ENCODE measurements around the gene ADAT3. TPM values are rescaled to one million over a fixed set of nuclear protein-coding genes. Genes with fewer than 3 reads are reported as not detected.

ADAT3 gene
- total RNA-seq, 1 donor from 2014 or later = 8.4 TPM

- H3K27me3 Mint-ChIP-seq (ENCODE audit: insufficient read depth) = no peaks in the 10 kb centered on the region
- peaks cover 5% of the 10 kb centered on the region for H3K4me1 Mint-ChIP-seq (ENCODE audit: low read depth)
- H3K27ac Mint-ChIP-seq = no peak overlapping the region
- no peak overlapping the region for H3K4me3 Mint-ChIP-seq
- H3K9me3 Mint-ChIP-seq = no peaks in the 10 kb centered on the region
- peaks cover 1% of the 10 kb centered on the region for H3K36me3 Mint-ChIP-seq (ENCODE audit: low read depth)
- no peak for DNase-seq (ENCODE audit: low spot score)
- intact Hi-C loops (cut with micrococcal nuclease) = no loop called here
Observed at GRCh38 chr19:1914826-1915341, 9.7 kb downstream of the ADAT3 start.

DNA sequence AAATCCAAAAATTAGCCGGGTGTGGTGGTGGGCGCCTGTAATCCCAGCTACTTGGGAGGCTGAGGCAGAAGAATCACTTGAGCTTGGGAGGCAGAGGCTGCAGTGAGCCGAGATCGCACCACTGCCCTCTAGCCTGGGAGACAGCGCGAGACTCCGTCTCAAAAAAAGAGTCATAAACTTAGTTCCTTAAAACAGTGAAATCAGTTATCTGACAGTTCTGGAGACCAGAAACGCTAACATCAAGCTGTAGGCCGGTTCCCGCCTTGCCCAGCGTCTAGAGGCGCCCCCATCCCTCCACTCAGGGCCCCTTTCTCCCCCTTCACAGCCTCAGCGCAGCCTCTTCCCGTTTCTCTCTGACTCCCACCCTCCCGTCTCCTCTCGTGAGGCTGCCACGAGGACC, 11.9 kb downstream of the ADAT3 start:
- Mint-ChIP-seq H3K36me3 (ENCODE audit: low read depth) (peaks cover 6% of the 10 kb centered on the region), H3K9me3 (no peaks in the 10 kb centered on the region), H3K4me1 (ENCODE audit: low read depth) (no peaks in the 10 kb centered on the region), H3K27ac (no peak overlapping the region), H3K4me3 (no peak overlapping the region), H3K27me3 (ENCODE audit: insufficient read depth) (no peaks in the 10 kb centered on the region)
- intact Hi-C loops (cut with micrococcal nuclease) = no loop called here
- no peak for DNase-seq (ENCODE audit: low spot score)

DNA sequence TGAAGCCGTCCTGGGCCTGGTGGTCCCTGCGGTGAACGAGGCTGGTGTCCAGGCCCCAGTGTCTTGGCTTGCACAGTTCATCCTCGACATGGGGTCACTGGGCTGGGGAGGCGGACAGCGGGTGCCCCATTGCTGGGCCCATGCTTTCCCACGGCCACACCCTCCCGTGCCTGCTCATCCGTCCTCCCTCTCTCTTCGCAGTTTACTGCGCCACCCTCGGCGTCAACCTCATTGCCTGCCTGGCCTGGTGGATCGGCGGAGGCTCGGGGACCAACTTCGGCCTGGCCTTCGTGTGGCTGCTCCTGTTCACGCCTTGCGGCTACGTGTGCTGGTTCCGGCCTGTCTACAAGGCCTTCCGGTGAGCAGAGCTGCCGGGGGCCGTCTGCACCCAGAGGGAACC, 12.7 kb downstream of the ADAT3 start:
- Mint-ChIP-seq H3K27ac (no peak overlapping the region), H3K4me1 (ENCODE audit: low read depth) (peaks cover under 1% of the 10 kb centered on the region), H3K27me3 (ENCODE audit: insufficient read depth) (no peaks in the 10 kb centered on the region), H3K36me3 (ENCODE audit: low read depth) (peaks cover 6% of the 10 kb centered on the region), H3K9me3 (no peaks in the 10 kb centered on the region), H3K4me3 (no peak overlapping the region)
- intact Hi-C loops (cut with micrococcal nuclease) = no loop called here
- DNase-seq (ENCODE audit: low spot score) = no peak

DNA sequence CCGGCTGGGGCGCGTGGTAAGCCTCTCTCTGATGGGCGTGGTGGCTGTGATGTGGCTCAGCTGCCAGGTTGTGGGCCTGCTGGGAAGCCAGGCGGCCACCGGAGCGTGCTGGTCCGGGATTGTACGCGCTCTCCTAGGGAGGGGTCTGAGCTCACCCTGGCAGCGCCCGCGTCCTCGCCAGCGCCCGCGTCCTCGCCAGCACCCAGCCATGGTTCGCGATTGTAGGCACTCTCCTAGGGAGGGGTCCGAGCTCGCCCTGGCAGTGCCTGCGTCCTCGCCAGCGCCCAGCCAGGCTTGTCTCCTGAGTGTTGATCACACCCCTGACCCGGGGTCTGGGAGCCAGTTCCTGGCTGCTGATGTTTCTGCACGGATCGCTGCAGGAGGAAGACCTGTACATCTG, 13.8 kb downstream of the ADAT3 start:
- intact Hi-C loops (cut with micrococcal nuclease) = no loop called here
- no peak overlapping the region for H3K4me3 Mint-ChIP-seq
- peaks cover 6% of the 10 kb centered on the region for H3K36me3 Mint-ChIP-seq (ENCODE audit: low read depth)
- H3K27me3 Mint-ChIP-seq (ENCODE audit: insufficient read depth) = no peaks in the 10 kb centered on the region
- DNase-seq (ENCODE audit: low spot score) = no peak
- H3K4me1 Mint-ChIP-seq (ENCODE audit: low read depth) = peaks cover 5% of the 10 kb centered on the region
- H3K27ac Mint-ChIP-seq = no peak overlapping the region
- no peaks in the 10 kb centered on the region for H3K9me3 Mint-ChIP-seq

DNA sequence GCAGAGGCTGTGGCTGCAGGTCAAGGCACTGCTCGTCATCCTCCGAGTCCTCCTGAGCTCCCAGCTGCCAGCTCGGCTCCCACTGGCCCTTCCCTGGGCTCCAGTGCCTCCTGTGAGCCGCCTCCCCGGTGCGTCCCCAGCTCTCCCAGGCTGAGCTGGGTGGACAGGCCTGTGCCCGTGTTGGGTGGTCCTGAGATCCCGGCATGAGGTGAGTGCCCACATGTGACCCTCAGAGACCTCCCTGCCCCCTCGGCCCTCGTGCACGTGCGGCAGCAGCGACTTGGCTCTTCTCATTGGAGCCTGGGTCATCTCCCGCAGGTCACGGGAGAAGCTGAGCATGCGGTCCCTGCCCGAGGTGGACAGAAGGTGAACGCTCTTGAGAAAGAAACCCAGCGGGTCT, 15.4 kb downstream of the ADAT3 start:
- H3K27ac Mint-ChIP-seq = no peak overlapping the region
- DNase-seq (ENCODE audit: low spot score) = no peak
- H3K4me1 Mint-ChIP-seq (ENCODE audit: low read depth) = peaks cover 5% of the 10 kb centered on the region
- H3K9me3 Mint-ChIP-seq = no peaks in the 10 kb centered on the region
- H3K27me3 Mint-ChIP-seq (ENCODE audit: insufficient read depth) = no peaks in the 10 kb centered on the region
- no peak overlapping the region for H3K4me3 Mint-ChIP-seq
- peaks cover 6% of the 10 kb centered on the region for H3K36me3 Mint-ChIP-seq (ENCODE audit: low read depth)
- intact Hi-C loops (cut with micrococcal nuclease) = no loop called here

- H3K9me3 Mint-ChIP-seq = no peaks in the 10 kb centered on the region
- intact Hi-C loops (cut with micrococcal nuclease) = no loop called here
- no peak overlapping the region for H3K27ac Mint-ChIP-seq
- H3K36me3 Mint-ChIP-seq (ENCODE audit: low read depth) = peaks cover 6% of the 10 kb centered on the region
- no peak for DNase-seq (ENCODE audit: low spot score)
- no peaks in the 10 kb centered on the region for H3K27me3 Mint-ChIP-seq (ENCODE audit: insufficient read depth)
- H3K4me1 Mint-ChIP-seq (ENCODE audit: low read depth) = peaks cover 5% of the 10 kb centered on the region
- H3K4me3 Mint-ChIP-seq = no peak overlapping the region
Observed at GRCh38 chr19:1921326-1921725, 16.1 kb downstream of the ADAT3 start.

DNA sequence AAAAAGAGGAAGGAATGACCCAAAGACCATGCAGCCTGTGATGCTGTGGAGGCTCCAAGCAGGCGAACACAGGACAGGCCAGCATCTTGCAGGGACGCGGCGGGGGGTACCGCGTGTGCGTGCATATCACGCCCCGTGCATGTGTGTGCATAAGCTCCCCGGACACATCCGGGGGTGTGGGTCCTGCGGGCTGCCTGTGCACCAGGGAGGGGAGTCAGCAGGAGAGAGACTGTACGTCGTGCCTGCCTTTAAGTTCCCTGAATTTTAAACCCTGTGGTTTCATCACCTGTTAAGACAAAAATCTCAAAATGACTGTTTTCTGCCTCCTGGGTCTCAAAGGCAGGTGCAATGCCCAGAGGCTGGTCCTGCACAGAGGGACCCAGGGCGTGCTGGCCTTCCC, 16.6 kb downstream of the ADAT3 start:
- Mint-ChIP-seq H3K36me3 (ENCODE audit: low read depth) (peaks cover 6% of the 10 kb centered on the region), H3K27ac (no peak overlapping the region), H3K4me1 (ENCODE audit: low read depth) (peaks cover 5% of the 10 kb centered on the region), H3K4me3 (no peak overlapping the region), H3K9me3 (no peaks in the 10 kb centered on the region), H3K27me3 (ENCODE audit: insufficient read depth) (no peaks in the 10 kb centered on the region)
- no peak for DNase-seq (ENCODE audit: low spot score)
- intact Hi-C loops (cut with micrococcal nuclease) = no loop called here

- H3K9me3 Mint-ChIP-seq = no peaks in the 10 kb centered on the region
- peaks cover 10% of the 10 kb centered on the region for H3K4me1 Mint-ChIP-seq (ENCODE audit: low read depth)
- intact Hi-C loops (cut with micrococcal nuclease) = no loop called here
Observed at GRCh38 chr19:1922803-1923202, 17.6 kb downstream of the ADAT3 start.

DNA sequence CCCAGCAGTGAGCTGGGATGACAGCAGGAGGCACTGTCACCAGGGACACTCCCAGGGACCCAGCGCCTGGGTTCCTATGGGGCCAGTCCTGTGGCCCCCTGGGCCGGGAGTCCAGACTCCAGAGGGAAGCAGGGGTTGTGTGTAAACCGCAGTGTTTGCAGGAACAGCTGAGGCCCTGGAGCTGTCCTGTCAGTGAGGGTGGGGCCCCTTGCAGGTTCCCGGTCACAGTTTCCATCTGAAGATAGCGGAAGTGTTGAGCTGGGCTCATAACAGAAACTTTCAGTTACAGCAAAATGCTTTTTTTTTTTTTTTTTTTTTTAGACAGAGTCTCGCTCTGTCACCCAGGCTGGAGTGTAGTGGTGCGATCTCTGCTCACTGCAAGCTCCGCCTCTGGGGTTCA, 18.1 kb downstream of the ADAT3 start:
- Mint-ChIP-seq H3K4me3 (no peak overlapping the region), H3K27ac (peak overlapping the region; percentile 77), H3K9me3 (no peaks in the 10 kb centered on the region), H3K27me3 (ENCODE audit: insufficient read depth) (no peaks in the 10 kb centered on the region), H3K4me1 (ENCODE audit: low read depth) (peaks cover 15% of the 10 kb centered on the region), H3K36me3 (ENCODE audit: low read depth) (peaks cover 8% of the 10 kb centered on the region)
- intact Hi-C loops (cut with micrococcal nuclease) = no loop called here
- peak; percentile 45 for DNase-seq (ENCODE audit: low spot score)

More at GRCh38 chr19:1922803-1923202, 17.6 kb downstream of the ADAT3 start:
- Mint-ChIP-seq H3K36me3 (ENCODE audit: low read depth) (peaks cover 8% of the 10 kb centered on the region), H3K4me3 (no peak overlapping the region), H3K27me3 (ENCODE audit: insufficient read depth) (no peaks in the 10 kb centered on the region), H3K27ac (peak overlapping the region; percentile 77)
- no peak for DNase-seq (ENCODE audit: low spot score)

- no peak overlapping the region for H3K27ac Mint-ChIP-seq
- H3K36me3 Mint-ChIP-seq (ENCODE audit: low read depth) = peaks cover 8% of the 10 kb centered on the region
- intact Hi-C loops (cut with micrococcal nuclease) = no loop called here
- H3K9me3 Mint-ChIP-seq = no peaks in the 10 kb centered on the region
- peaks cover 2% of the 10 kb centered on the region for H3K27me3 Mint-ChIP-seq (ENCODE audit: insufficient read depth)
- peaks cover 15% of the 10 kb centered on the region for H3K4me1 Mint-ChIP-seq (ENCODE audit: low read depth)
- no peak overlapping the region for H3K4me3 Mint-ChIP-seq
- DNase-seq (ENCODE audit: low spot score) = no peak
Observed at GRCh38 chr19:1924320-1924961, 19.2 kb downstream of the ADAT3 start.

DNA sequence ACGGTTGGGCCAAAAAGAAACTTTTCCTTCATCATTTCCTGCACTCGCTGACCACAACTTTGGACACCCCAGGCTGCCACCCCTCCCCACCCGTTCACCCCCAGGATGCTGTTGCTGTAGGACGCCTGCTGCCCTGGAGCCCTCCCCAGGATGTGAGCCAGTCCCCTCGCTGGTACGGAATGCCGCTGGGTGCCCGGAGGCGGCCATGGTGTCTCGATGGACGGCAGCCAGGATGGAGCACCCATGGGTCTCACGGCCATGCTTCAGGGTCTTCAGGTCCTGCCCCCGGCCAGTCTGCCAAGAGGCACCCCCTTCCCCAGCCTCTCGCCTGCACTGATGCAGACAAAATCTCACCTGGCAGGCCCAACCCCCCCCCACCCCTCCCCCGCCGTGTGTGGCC, 20.3 kb downstream of the ADAT3 start:
- DNase-seq (ENCODE audit: low spot score) = no peak
- Mint-ChIP-seq H3K36me3 (ENCODE audit: low read depth) (peaks cover 3% of the 10 kb centered on the region), H3K4me3 (no peak overlapping the region), H3K4me1 (ENCODE audit: low read depth) (peaks cover 21% of the 10 kb centered on the region), H3K27me3 (ENCODE audit: insufficient read depth) (peaks cover 3% of the 10 kb centered on the region), H3K9me3 (no peaks in the 10 kb centered on the region), H3K27ac (no peak overlapping the region)
- intact Hi-C loops (cut with micrococcal nuclease) = no loop called here

DNA sequence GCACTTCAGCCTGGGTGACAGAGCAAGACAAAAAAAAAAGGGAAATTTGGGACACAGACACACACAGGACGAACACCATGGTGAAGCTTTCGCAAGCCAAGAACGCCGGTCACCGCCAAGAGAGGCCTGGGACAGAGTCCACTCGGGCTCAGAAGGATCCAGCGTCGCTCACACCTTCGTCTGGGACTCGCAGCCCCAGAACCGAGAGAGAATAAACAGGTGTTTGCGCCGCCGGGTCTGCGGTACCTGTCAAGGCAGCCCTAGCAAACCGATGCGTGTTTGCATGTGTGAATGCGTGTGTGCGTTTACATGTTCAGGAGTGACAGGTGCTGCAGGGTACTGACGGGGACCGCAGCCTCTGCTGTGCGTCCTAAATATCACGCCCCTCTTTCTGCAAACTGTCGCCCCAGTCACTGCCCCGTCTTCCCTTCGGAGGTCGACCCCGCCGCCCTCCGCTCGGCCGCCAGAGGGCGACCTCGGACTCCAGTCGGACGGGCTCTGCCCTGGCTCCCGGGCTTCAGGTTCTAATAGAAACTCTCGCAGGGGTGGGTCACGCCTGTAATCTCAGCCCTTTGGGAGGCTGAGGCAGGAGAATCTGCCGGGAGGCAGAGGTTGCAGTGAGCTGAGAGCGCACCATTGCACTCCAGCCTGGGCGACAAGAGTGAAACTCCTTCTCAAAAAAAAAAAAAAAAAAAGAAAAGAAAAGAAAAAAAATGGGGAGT, 24.0 kb downstream of the ADAT3 start:
- intact Hi-C loops (cut with micrococcal nuclease) = loop anchor here (2.0 kb wide), 1 partner anchor 24 kb away; the partner anchor contains the start of genes ADAT3 and SCAMP4
- Mint-ChIP-seq H3K27me3 (ENCODE audit: insufficient read depth) (peaks cover 4% of the 10 kb centered on the region), H3K4me3 (peak overlapping the region; percentile 77), H3K4me1 (ENCODE audit: low read depth) (peaks cover 16% of the 10 kb centered on the region), H3K27ac (peak overlapping the region; percentile 55), H3K36me3 (ENCODE audit: low read depth) (peaks cover 9% of the 10 kb centered on the region), H3K9me3 (peaks cover 5% of the 10 kb centered on the region)
- peak; percentile 71 for DNase-seq (ENCODE audit: low spot score)

GRCh38 chr19:1931445-1931844, 26.2 kb downstream of the ADAT3 start:
- H3K27me3 Mint-ChIP-seq (ENCODE audit: insufficient read depth) = peaks cover 4% of the 10 kb centered on the region
- intact Hi-C loops (cut with micrococcal nuclease) = no loop called here
- H3K27ac Mint-ChIP-seq = no peak overlapping the region
- peaks cover 20% of the 10 kb centered on the region for H3K4me1 Mint-ChIP-seq (ENCODE audit: low read depth)
- peaks cover 11% of the 10 kb centered on the region for H3K9me3 Mint-ChIP-seq
- DNase-seq (ENCODE audit: low spot score) = no peak
- H3K36me3 Mint-ChIP-seq (ENCODE audit: low read depth) = peaks cover 18% of the 10 kb centered on the region
- no peak overlapping the region for H3K4me3 Mint-ChIP-seq

Measured in activated T-helper 1 cell treated with anti-CD3 and anti-CD28 coated beads, Interleukin-12 subunit alpha, Interleukin-12 subunit beta, Interleukin-2, Interleukin-4 antibody, amounts not matched to agents 30 ng/mL and 10 ng/mL and 1 ng/mL, durations not matched to agents 14 hours and 24 hours and 36 hours (primary cell).